GM19463 (cell line): ENCODE results near the gene FAM184A.
A peak's percentile ranks its signal among the peaks of the same experiment; 100 is the strongest.

Experiments used
- ATAC-seq: cut with Tn5 transposase; IDR thresholded peaks from one replicate; pipeline ENCODE4 v1.9.1; 2021; ENCODE audit warnings: mild to moderate bottlenecking, moderate library complexity; ENCODE audit not compliant: unreplicated experiment

Gene FAM184A

DNA sequence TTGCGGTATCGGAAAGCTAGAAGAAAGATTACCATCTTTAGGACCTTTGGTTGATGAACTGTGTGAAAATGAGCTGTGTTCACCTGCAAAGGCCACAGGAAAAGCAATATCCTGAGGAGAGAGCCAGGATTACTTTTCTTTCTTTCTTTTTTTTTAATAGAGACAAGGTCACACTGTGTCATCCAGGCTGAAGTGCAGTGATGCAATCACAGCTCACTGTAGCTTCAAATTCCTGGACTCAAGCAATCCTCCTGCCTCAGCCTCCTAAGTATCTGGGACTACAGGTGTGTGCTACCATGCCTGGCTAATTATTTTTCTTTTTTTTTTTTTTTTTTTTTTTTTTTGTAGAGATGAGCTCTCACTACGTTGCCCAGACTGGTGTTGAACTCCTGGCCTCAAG lies 17.2 kb downstream of the FAM184A start:
- no peak for ATAC-seq

DNA sequence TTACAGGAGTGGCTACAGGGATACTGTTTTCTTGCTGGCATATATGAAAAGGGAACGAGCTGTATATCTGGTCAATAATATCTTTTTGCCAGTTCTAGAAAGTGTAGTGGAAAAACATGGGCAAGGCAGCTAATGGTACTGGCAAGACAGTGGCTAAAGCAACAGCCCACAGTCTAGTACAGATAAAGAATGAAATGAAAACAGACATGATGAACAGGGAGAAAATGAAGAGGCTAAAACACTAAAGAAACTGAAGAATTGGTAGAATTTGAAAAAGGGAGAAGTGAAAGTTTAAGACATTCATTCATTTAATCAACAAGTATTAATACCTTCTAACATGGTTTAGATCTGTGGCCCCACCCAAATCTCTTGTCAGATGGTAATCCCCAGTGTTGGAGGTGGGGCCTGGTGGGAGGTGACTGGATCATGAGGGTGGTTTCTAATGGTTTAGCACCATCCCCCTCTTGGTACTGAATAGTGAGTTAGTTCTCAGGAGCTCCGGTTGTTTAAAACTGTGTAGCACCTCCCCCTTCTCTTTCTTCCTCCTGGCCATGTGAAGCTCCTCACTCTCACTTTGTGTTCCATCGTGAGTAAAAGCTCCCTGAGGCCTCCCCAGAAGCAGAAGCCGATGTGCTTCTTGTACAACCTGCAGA lies 18.1 kb downstream of the FAM184A start:
- no peak for ATAC-seq

DNA sequence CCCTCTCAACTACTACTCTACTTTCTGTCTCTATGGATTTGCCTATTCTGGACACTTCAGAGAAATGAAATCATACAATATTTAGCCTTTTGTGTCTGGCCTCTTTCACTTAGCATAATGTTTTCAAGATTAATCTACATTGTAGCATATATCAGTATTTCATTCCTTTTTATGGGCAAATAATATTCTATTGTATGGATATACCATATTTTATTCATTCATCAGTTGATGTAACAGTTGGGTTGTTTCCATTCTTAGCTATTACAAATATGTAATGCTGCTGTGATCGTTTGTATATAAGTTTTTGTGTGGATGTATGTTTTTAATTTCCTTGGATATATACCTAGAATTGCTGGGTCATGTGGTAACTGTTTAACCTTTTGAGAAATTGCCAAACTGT lies 23.4 kb downstream of the FAM184A start:
- no peak for ATAC-seq

DNA sequence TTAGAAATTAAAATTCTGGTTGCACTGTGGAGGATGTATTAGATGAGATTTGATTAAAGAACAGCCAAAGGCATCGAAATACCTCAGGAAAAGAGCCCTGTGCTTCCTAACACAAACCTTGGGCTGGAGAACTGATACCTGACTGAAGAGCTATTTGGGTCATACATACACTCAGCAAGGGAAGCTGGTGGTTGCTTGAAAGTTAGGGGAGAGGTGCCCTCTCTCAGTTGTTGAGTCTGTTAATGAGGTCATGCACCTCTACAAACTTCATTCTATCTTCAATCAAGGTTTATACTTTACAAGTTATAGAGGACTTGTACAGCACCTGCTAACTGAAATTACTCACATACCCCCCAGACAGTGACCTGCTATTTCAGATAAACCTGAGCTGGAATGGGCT lies 25.5 kb downstream of the FAM184A start:
- no peak for ATAC-seq

DNA sequence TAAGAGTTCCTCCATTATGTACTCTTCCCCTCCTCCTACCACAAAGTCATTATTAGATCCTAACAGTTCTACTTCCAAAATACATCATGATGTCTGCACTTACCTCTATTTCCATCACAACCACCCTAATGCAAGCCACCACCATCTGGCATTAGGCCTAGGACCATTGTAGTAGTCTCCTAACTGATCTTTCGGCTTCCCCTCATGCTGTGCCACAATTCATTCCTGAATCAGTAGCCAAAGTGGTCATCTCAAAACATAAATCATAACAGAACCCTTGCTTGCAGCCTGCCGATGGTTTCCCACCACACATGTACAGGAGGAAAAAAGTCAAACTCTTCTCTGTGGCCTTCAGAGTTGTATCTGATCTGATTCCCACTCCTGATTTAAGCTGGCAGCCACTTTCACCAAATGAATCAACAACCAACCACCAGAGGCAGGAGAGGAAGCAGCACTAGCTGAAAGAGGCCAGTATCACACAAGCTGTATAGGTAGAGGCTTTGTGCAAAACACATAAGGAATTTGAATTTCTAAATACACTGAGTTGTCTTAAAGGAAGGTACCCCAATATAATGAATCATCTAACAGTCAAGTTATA lies 26.1 kb downstream of the FAM184A start:
- peak; percentile 90 for ATAC-seq

DNA sequence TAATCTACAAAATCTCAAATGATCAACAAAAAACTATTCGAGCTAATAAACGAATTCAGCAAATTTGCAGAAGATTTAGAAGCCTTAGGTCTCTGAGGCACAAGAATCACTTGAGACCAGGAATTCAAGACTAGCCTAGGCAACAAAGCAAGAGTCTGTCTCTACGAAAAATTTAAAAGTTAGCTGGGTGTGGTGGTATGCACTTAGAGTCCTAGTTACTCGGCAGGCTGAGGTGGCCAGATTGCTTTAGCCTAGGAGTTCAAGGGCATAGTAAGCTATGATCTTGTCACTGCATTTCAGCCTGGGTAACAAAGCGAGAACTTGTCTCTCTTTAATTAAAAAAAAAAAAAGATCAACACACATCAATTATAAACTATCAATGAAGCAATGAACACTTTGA lies 34.2 kb downstream of the FAM184A start:
- no peak for ATAC-seq

DNA sequence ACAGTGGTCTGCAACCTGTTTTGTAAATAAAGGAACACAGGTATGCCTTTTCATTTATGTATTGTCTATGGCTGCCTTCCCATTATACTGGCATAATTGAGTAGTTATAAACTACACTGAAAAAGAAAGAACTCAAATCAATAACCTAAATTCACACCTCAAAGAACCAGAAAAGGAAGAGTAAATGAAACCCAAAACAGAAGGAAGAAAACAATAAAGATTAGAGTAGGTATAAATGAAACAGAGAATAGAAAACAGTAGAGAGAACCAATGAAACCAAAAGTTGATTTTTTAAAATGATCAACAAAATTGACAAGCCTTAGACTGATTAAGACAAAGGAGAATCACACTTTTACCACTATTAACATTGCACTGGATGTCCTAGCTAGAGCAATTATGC lies 34.7 kb downstream of the FAM184A start:
- no peak for ATAC-seq

DNA sequence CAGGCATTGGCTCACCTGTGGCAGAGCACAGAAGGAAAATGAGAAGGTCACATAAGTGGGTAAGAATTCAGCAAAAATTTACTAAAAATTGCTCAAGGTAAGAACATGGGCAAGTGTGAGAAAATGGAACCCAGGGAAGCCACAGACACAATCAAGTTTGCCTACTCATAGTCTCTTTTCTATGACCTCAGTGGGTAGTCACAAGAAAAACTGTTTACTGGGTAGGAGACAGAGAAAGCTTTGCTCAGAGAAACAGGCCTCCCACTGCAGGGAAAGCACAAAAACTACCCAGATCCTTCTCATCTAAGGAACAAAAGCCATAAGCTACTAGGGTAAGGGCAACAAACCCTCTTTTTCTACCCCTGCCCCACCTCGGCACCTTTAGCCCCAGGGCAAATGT lies 35.2 kb downstream of the FAM184A start:
- no peak for ATAC-seq

DNA sequence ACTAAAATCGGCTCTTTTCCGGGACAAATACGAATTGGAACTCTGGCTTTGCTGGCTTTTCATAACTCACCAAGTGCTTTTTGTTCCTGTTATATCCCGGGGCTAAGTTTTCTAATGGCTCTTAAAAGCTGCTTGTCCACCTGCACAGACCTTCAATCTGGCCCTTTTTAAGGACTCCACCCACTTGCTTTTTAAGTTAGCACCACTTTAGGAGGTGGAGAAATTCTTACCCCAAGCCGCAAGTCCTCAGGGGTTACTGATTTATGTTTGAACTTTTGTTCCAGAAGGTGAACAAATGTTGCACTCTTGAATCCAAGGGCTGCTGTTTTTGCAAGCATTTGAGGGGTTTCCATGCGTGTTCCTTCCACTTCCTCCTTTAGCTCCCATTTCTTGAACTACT lies 37.8 kb downstream of the FAM184A start:
- no peak for ATAC-seq

DNA sequence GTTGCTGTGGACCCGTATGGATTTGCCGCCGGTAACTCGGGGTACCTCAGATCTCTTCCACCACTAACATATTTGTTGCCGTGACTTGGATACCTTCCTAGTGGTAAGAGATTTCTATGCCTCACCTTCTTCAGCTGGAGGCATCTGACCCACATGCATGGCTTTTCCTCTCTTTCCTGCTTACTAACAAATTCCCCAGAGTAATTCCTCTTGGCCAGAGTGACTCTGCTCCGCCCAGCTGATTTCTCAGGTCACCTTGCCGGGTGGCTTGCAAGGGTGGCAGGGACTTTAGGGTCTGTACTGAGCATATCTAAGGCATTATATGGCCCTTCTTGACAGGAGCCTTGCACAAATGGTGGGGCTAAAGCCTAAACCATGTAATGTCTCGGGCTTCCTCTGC lies 38.2 kb downstream of the FAM184A start:
- ATAC-seq = no peak

DNA sequence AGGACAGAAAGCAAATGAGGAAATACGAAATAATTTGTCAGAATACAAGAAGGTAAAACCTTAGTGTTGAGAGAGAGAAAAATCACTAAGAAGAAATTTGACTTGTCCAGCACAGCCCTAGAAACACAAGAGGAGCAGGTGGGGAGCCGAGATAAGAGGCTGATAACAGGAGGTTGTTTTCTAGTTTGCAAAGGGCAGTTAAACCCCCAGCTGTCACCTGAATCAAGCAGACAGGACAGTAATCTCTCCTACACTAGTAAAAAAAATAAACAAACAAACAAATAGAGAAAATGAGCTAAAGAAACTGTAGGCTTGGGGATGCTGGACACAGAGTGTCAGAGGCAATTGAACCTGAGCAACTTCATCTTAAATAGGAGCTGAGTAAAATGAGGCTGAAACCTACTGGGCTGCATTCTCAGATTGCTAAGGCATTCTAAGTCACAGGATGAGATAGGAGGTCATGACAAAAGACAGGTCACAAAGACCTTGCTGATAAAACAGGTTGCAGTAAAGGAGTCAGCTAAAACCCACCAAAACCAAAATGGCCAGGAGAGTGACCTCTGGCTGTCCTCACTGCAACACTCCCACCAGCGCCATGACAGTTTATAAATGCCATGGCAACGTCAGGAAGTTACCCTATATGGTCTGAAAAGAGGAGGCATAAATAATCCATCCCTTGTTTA lies 40.4 kb downstream of the FAM184A start:
- ATAC-seq = no peak

DNA sequence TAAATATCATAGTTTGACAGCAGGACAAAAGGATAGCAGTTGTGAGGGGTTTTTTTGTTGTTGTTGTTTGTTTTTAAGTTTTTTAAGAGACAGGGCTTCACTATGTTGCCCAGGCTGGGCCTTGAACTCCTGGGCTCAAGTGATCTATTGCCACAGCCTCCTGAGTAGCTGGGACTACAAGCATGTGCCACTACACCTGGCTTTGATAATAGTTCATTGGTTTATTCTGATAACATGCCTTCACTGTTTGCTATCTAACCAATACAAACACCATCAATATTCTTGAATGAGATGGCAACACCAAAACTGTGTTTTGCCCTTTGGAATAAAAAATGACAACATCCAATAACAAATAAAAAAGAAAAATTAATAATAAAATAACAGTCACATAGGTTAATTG lies 41.2 kb downstream of the FAM184A start:
- ATAC-seq = no peak

DNA sequence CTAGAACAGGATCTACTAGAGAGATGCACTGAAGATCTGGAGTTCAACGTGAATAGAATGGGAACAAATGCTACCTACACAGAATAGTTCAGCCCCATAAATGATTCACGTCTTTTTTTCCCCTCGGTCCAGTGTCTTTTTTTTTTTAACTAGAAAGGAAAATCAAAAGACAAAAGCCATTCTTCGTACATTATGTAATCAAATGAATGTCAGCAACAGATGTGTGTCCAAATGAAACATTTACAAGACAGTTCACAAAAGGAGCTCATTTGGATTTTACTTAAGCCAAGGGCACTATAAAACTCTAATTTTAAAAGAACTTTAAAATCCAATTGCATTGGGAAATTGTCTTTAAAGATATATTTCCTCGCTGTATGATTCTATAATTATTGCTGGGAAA lies 42.4 kb downstream of the FAM184A start:
- no peak for ATAC-seq

DNA sequence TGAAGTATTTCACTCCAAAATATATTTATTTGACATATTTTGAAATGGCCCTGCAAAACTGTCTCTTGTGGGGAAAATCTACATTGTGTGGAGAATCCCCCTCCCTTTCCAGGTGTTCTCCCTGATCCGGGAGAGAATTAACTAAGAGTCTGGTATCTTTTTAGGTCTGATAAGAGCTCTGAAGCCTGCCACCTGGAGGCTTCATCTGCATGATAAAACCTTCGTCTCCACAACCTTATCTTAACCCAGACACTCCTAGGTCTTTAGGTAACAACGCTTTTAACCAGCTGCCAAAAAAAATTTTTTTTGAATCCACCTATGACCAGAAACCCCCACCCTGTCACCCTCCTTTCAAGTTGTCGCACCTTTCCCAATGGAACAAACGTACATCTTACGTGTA lies 43.0 kb downstream of the FAM184A start:
- no peak for ATAC-seq

DNA sequence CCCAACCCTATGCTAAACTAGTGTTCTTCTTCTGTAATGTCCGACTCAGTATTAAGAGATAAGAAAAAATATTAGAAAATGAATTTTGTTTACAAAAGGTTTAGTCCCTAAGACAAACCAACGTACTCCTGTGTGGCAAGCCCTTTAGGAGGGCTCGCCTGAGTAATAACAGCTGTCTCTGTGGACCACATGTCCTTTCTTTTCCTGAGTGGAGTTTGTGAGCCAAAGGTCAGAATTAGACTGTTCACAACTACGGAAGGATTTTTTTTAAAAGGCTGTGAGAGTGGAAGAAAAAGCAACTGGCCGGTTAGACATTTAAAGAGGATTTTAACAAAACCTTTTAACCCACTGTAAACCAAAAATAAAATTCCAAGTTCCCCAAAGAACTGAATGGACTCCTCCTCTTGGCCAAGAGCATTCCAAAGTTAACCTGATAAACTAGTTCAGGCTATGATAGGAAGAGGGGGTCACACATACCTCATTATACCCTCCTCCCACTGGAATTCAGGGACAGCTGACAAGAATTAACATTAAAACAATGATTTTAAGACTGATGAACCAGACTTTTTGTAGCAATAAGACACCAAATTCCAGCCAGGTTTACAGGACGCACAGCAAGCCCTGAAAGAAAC lies 43.5 kb downstream of the FAM184A start:
- no peak for ATAC-seq

DNA sequence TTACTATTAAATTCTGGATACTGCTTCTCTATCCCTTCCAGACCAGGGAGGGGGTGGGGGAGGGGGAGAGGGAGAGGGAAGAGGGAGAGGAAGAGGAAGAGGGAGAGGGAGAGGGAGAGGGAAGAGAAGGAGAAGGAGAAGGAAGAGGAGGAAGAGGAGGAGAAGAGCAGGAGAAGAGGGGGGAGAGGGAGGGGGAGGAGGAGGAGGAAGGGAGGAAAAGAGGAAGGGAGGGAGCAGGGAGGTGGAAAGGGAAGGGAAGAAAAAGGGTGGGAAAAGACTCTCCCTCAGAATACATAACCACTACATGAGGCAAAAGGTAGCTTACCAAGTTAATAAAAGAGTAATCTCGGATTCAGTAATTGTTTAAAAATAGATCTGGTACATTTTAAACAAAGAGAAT lies 46.0 kb downstream of the FAM184A start:
- ATAC-seq = no peak

DNA sequence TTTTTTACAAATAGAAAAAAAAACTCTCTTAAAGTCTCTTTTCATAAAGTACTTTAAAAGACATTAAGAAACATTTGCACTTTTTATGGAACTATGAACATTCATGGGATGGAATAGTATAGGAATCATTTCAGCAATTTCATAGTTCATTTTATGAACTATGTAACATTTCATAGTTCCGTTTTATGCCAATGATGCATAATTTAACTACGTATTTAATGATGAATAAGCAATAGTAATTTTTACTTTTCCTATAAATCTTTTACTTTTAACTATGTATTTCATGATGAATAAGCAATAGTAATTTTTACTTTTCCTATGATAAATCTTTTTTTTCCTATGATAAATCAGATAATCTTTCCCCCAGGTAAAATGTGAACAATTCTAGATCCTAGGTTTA lies 47.7 kb downstream of the FAM184A start:
- no peak for ATAC-seq

DNA sequence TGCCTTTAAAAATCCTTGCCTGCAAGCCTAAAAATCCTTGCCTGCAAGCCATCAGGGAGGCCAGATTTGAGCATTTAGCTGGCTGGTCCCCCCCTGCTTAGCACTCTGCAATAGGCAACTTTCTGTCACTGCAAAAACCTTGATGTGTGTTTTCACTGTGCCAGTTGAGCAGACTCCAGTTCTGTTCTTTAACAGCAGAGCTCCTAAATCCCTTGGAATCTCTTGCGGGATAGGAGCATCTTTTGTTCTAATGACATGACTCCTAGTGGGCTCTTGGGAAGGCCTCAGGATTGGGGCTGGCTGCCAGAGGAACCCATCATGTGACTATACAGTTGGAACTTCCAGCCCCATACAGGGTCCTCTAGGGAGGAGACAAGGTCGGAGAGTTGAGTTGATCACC lies 50.4 kb downstream of the FAM184A start:
- no peak for ATAC-seq

DNA sequence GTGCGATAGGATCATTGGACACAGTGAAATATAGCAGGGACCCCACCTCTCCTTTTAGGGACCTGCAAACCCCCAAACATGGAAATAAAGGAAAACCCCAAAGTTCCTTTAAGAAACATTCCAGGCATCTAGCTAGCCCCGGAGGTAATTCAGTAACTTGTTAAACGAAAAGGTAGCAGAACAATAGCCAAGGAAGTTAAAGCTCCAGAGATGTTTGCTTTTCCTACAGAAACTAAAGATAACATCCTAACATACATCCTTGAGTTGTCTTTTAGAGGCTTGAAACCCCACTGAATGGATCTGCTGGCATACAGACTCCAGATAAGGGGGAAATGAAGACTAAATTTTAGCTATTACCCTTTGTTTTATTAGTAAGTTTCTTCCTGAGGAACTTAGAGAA lies 51.0 kb downstream of the FAM184A start:
- no peak for ATAC-seq

DNA sequence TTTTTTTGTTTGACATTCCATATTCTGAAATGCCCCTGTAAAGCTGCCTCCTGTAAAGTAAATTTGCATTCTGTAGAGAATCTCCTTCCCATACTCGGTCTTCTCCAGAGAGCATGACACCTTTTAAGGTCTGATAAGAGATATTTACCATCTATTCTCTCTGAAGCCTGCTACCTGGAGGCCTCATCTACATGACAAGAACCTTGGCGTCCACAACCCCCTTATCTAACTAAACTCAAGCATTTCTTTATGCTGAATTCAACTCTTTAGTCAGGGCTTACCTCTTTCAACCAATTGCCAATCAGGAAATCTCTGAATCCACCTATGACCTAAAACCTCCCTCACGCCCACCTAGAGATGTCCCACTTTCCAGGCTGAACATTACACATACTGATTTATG lies 51.6 kb downstream of the FAM184A start:
- ATAC-seq = no peak

DNA sequence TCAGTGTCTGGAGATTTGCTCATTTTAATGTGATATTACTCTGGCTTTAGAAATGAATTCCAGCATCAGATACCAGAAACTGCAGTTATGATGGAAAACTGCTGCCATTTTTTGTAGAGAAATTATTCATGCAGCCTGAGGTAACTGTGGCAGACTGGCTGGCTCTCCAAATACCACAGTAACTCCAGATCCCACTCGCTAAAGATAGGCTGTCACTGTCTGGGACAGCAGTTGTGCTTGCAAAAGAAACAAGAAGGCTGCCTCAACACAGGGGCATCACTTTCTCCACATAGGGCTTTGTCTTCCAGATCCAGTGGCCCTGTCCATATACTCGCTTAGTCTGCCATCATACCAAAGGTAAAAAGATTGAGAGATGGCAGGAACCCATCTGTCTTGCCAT lies 52.7 kb downstream of the FAM184A start:
- no peak for ATAC-seq

DNA sequence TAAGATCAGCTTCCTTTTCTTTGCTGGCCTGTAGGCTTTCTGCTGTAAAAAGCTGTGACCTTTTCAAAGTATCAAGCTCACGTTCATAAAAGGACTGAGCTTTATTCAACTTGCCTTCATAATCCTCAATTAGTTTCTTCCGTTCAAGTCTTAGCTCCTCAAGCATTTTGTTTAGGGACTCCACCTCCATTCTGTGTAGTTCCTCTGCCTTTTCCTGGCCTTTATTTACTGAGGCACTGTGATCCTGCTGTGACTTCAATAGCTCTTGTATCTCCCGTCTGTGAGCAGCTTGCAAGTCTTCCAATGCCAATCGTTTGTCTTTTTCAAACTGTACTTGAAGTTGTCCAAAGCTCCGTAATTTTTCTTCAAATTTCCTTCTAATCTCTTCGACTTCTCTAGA lies 54.4 kb downstream of the FAM184A start:
- ATAC-seq = no peak
